GM12878 (cell line): ENCODE measurements around the gene ZNF445. TPM values are rescaled to one million over a fixed set of nuclear protein-coding genes. Genes with fewer than 3 reads are reported as not detected.
"Not testable (repeated sequence)": the region's sequence is repeated elsewhere in the genome, so short reads cannot be mapped to it uniquely, and the experiment has no call there.

ENCODE experiments used
- ATAC-seq: fragments of 200-7000 bp; cut with Tn5 transposase; 3 replicates; pipeline ENCODE4 v1.9.1; 2020; ENCODE audit warnings: mild to moderate bottlenecking, moderate library complexity
- BruUV-seq: library from RNA; stranded (reverse); fragments of 400-500 nt; replicated peaks from 2 replicates; lab custom pipeline; 2021; lab: Mats Ljungman, UMichigan
- CTCF ChIA-PET: fragments of 300-600 bp; sonication (Branson Sonifier 250); formaldehyde crosslinking; extraction: SDS; loops from one replicate; lab custom pipeline; 2021; ENCODE audit warnings: inconsistent platforms; lab: Yijun Ruan, JAX
- POLR2A ChIA-PET: fragments of 350-600 bp; formaldehyde crosslinking; extraction: SDS; loops from one replicate; lab custom pipeline; 2021; ENCODE audit warnings: inconsistent platforms; lab: Charles Lee
- RAD21 ChIA-PET: fragments of 300-600 bp; sonication (Branson Sonifier 250); formaldehyde crosslinking; loops from one replicate; lab custom pipeline; 2023; ENCODE audit warnings: antibody characterized with exemption; ENCODE audit not compliant: unreplicated experiment; lab: Charles Lee
- SMC1A ChIA-PET: fragments of 300-600 bp; sonication (Branson Sonifier 250); formaldehyde crosslinking; loops from one replicate; lab custom pipeline; 2023; ENCODE audit not compliant: unreplicated experiment, uncharacterized antibody; lab: Charles Lee
- DNase-seq: peaks from one replicate; pipeline ENCODE4 v3.0.0-alpha.2; 2011; ENCODE audit warnings: low read depth, low spot score
- FAIRE-seq: peaks from 3 replicates; lab custom pipeline; 2011; peaks lifted over from hg19 to GRCh38; lab: Jason Lieb, UNC
- H2AFZ ChIP-seq: 2 replicates; pipeline ENCODE4 v1.6.0; 2011; ENCODE audit warnings: low read depth, low read length, control low read depth; ENCODE audit not compliant: control insufficient read depth
- H3K27ac ChIP-seq: 2 replicates; pipeline ENCODE4 v1.5.1; 2011; ENCODE audit warnings: control low read depth; ENCODE audit not compliant: control insufficient read depth, insufficient read depth
- H3K27me3 ChIP-seq, 2 experiments: replicated peaks in 1 of 2; 2 replicates each; pipeline versions ENCODE4 v1.6.0 to v1.6.1; 2011; ENCODE audit warnings: low read length in 1 of 2; ENCODE audit not compliant: control insufficient read depth in 2 of 2, insufficient read depth in 2 of 2
- H3K36me3 ChIP-seq, 2 experiments: 2 replicates each; pipeline ENCODE4 v1.5.1; 2011; ENCODE audit warnings: low read length in 1 of 2; ENCODE audit not compliant: control insufficient read depth in 2 of 2, insufficient read depth in 2 of 2
- H3K4me1 ChIP-seq: 2 replicates; pipeline ENCODE4 v1.6.1; 2011; ENCODE audit warnings: mild to moderate bottlenecking, low read length, moderate library complexity, mixed read lengths; ENCODE audit not compliant: control insufficient read depth, insufficient read depth
- H3K4me2 ChIP-seq: 2 replicates; pipeline ENCODE4 v1.6.0; 2011; ENCODE audit warnings: control low read depth; ENCODE audit not compliant: control insufficient read depth, insufficient read depth
- H3K4me3 ChIP-seq: fragments of 200-600 bp; sonication (generic); 2 replicates; pipeline ENCODE4 v1.5.1; 2016
- H3K79me2 ChIP-seq: 2 replicates; pipeline ENCODE4 v1.6.0; 2011; ENCODE audit warnings: low read length; ENCODE audit not compliant: control insufficient read depth, insufficient read depth
- H3K9ac ChIP-seq: 2 replicates; pipeline ENCODE4 v1.8.0; 2011; ENCODE audit warnings: low read length, control low read depth, mixed read lengths; ENCODE audit not compliant: control insufficient read depth, insufficient read depth
- H3K9me3 ChIP-seq: replicated peaks from 3 replicates; pipeline ENCODE4 v1.5.1; 2011; ENCODE audit warnings: mild to moderate bottlenecking, low read length; ENCODE audit not compliant: control insufficient read depth, insufficient read depth
- H4K20me1 ChIP-seq: 2 replicates; pipeline ENCODE4 v1.6.0; 2011; ENCODE audit not compliant: control insufficient read depth, insufficient read depth
- ASH2L ChIP-seq: fragments of 300-600, 200-600 bp; sonication (generic); IDR thresholded peaks from 2 replicates; pipeline ENCODE4 v1.6.1; 2017; ENCODE audit warnings: low read depth, mild to moderate bottlenecking, borderline replicate concordance
- BCLAF1 ChIP-seq: fragments of 450-650 bp; IDR thresholded peaks from 2 replicates; pipeline ENCODE4 v1.6.1; 2017; ENCODE audit warnings: antibody characterized with exemption, mild to moderate bottlenecking, moderate library complexity
- CHD1 ChIP-seq: IDR thresholded peaks from 2 replicates; pipeline ENCODE4 v1.6.1; 2012; ENCODE audit warnings: low read depth, low read length, improper control_type of control experiment
- ESRRA ChIP-seq: IDR thresholded peaks from 2 replicates; pipeline ENCODE4 v1.6.1; 2012; ENCODE audit warnings: mild to moderate bottlenecking, low read length, improper control_type of control experiment
- HSF1 ChIP-seq: fragments of 150-350 bp; IDR thresholded peaks from 2 replicates; pipeline ENCODE4 v1.6.1; 2014; ENCODE audit warnings: mild to moderate bottlenecking, low read depth, low read length
- SIX5 ChIP-seq: IDR thresholded peaks from 2 replicates; pipeline ENCODE4 v1.6.1; 2011; ENCODE audit warnings: mild to moderate bottlenecking, low read depth, low read length, moderate library complexity; ENCODE audit not compliant: severe bottlenecking
- STAT1 ChIP-seq: fragments of 450-650 bp; conservative IDR thresholded peaks from 2 replicates; pipeline ENCODE4 v1.6.1; 2014; ENCODE audit warnings: antibody characterized with exemption, mild to moderate bottlenecking
- ZNF592 ChIP-seq: fragments of 450-650 bp; IDR thresholded peaks from 2 replicates; pipeline ENCODE4 v1.6.1; 2017; ENCODE audit warnings: mild to moderate bottlenecking, moderate library complexity
- WGBS: methylation state at CpG from one replicate; pipeline ENCODE4 v1.1.6; 2016; ENCODE audit warnings: low lambda C conversion rate; ENCODE audit not compliant: insufficient replicate concordance, insufficient coverage; ENCODE audit errors: missing lambda C conversion rate; 5-methylcytosine and 5-hydroxymethylcytosine counted together
- in situ Hi-C: fragments of 300-500 bp; cut with MboI; formaldehyde crosslinking; loops from 9 replicates; pipeline ENCODE4 v1.14.3; 2018; ENCODE audit warnings: mixed read lengths
- intact Hi-C: fragments of 100-400 bp; cut with micrococcal nuclease; formaldehyde crosslinking; loops from one replicate; pipeline ENCODE4 v1.14.2; 2022; ENCODE audit not compliant: unreplicated experiment
- polyA plus RNA-seq, 11 experiments: library from polyadenylated mRNA; depleted of rRNA in 4 of 11; unstranded in 6 of 11; stranded (reverse) in 5 of 11; fragments of >200 nt; fragmentation: Nextera tagmentation in 4 of 11; fragmentation: Illumina TruSeq in 1 of 11; extraction: Ambion mirVana in 4 of 11; extraction: Trizol in 1 of 11; gene quantifications; 1 replicate in 1 of 11; 2 replicates in 10 of 11; pipeline versions ENCODE4 v1.2.1 to v1.2.3, GENCODE V29; 2011 to 2016; ENCODE audit warnings: inconsistent platforms in 2 of 11, missing spikeins in 2 of 11, low read depth in 1 of 11
- total RNA-seq, 4 experiments: library from RNA; depleted of rRNA in 3 of 4; stranded (reverse); fragments of >200 nt in 3 of 4; fragmentation: Illumina TruSeq in 1 of 4; extraction: Trizol in 1 of 4; gene quantifications; 2 replicates each; pipeline versions ENCODE4 v1.2.1 to v1.2.3, GENCODE V29; 2013 to 2021

Gene ZNF445
- total and polyA plus RNA-seq, 10 of the 15 experiments (the other 5 are each of a cell fraction or from before 2014, with no cell fraction given) = 0.80 to 14.4 (median 5.6) TPM

DNA sequence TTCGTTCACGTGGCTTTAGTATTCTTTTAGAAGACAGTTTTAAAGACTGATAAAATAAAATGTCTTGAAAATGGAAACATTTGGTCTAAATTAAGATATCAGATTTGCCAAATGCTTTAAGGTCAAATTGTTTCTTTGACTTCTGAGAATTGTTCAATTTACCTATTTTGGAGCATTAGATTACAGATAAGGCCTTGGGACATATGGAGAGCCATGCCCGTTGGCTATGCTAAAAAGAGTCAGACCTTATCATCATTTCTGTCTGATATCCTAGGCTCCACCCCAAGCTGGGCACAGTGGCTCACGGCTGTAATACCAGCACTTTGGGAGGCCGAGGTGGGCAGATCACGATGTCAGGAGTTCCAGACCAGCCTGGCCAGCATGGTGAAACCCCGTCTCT, 13.0 kb downstream of the ZNF445 start:
- H3K4me3 ChIP-seq = no peak overlapping the region
- no peak for FAIRE-seq
- no peaks in the 10 kb centered on the region for H3K79me2 ChIP-seq
- H3K27me3 ChIP-seq = no peaks in the 10 kb centered on the region
- in situ Hi-C loops = no loop called here
- ChIA-PET SMC1A (no interaction called here), CTCF (interaction anchor here (1.6 kb wide), 1 partner anchor 25 kb away, joined by 3 read pairs; no protein-coding TSS in a partner anchor), RAD21 (no interaction called here), POLR2A (interaction anchor here (1.3 kb wide), 1 partner anchor 13 kb away, joined by 3 read pairs; the partner anchor contains the start of gene ZNF445)
- H3K36me3 ChIP-seq = peaks cover 2 to 8% of the 10 kb centered on the region in 2 experiments; a peak in 1 of 4 replicates
- no peak overlapping the region for H2AFZ ChIP-seq
- H3K9me3 ChIP-seq = peaks cover 3% of the 10 kb centered on the region; the same call in 2 of the 3 replicates
- H3K27ac ChIP-seq = no peak overlapping the region
- H3K9ac ChIP-seq = no peak overlapping the region
- no peak overlapping the region for H3K4me2 ChIP-seq
- no peak for ATAC-seq
- no peaks in the 10 kb centered on the region for H3K4me1 ChIP-seq
- TF ChIP-seq ASH2L (no peak), CHD1 (no peak), HSF1 (no peak), STAT1 (no peak), ZNF592 (no peak), SIX5 (no peak), BCLAF1 (no peak), ESRRA (no peak)
- TF ChIP-seq, all 136 proteins: peak for 0
- DNase-seq = no peak
- intact Hi-C loops = no loop called here
- no TSS peak for BruUV-seq
- 97% methylated on average over 7 of the region's 7 CpGs for WGBS
- H4K20me1 ChIP-seq = no peaks in the 10 kb centered on the region

GRCh38 chr3:44460050-44460449, 17.4 kb downstream of the ZNF445 start:
- BruUV-seq, H3K9me3 ChIP-seq, H3K27ac ChIP-seq, H2AFZ ChIP-seq, H3K4me1 ChIP-seq, H3K4me3 ChIP-seq, H4K20me1 ChIP-seq, POLR2A ChIA-PET, in situ Hi-C loops, ATAC-seq, intact Hi-C loops, H3K79me2 ChIP-seq, H3K4me2 ChIP-seq, DNase-seq, FAIRE-seq, RAD21 ChIA-PET, CTCF ChIA-PET, H3K27me3 ChIP-seq, H3K9ac ChIP-seq: not testable (repeated sequence)
- 98% methylated on average over 4 of the region's 4 CpGs for WGBS
- SMC1A ChIA-PET = interaction anchor here (2.5 kb wide), 1 partner anchor 12 kb away, joined by 8 read pairs; no protein-coding TSS in a partner anchor
- peaks cover 3 to 13% of the 10 kb centered on the region in 2 experiments; a peak in 3 of 4 replicates for H3K36me3 ChIP-seq
